Cardiac muscle cell (in vitro differentiated cells and primary cell): Measurements from ENCODE around the gene OR13C9. TPM values are rescaled to one million over a fixed set of nuclear protein-coding genes. Genes with fewer than 3 reads are reported as not detected.
"Not testable (repeated sequence)": the region's sequence is repeated elsewhere in the genome, so short reads cannot be mapped to it uniquely, and the experiment has no call there.

Experiments used
- DNase-seq, 2 donors: peaks; one replicate each; pipeline versions ENCODE4 v3.0.0 to v3.0.0-alpha.2; 2010 to 2017; ENCODE audit warnings: low read depth in 1 of 2, low spot score in 1 of 2
- H3K27ac ChIP-seq: fragments of 200-600 bp; sonication (generic); 2 replicates; pipeline ENCODE4 v1.5.1; 2016
- H3K27me3 ChIP-seq: fragments of 200-600 bp; sonication (generic); 2 replicates; pipeline ENCODE4 v1.6.0; 2016; ENCODE audit warnings: control low read depth
- H3K36me3 ChIP-seq: fragments of 200-600 bp; sonication (generic); 2 replicates; pipeline ENCODE4 v1.5.1; 2016; ENCODE audit warnings: control low read depth
- H3K4me1 ChIP-seq: fragments of 200-600 bp; sonication (generic); 2 replicates; pipeline ENCODE4 v1.8.1; 2017; ENCODE audit warnings: low read depth, mild to moderate bottlenecking, mixed run types
- H3K4me3 ChIP-seq: fragments of 200-600 bp; sonication (generic); 2 replicates; pipeline ENCODE4 v1.5.1; 2016; ENCODE audit warnings: mild to moderate bottlenecking
- H3K9me3 ChIP-seq: fragments of 200-600 bp; sonication (generic); 2 replicates; pipeline ENCODE4 v1.5.1; 2017; ENCODE audit warnings: low read depth, mild to moderate bottlenecking, control low read depth
- polyA plus RNA-seq: library from polyadenylated mRNA; unstranded; fragments of >200 nt; fragmentation: Nextera tagmentation; extraction: Ambion mirVana; gene quantifications from 2 replicates; pipeline ENCODE4 v1.2.1, GENCODE V29; 2016
- total RNA-seq: library from RNA; depleted of rRNA; stranded (reverse); fragments of >200 nt; gene quantifications from 2 replicates; pipeline ENCODE4 v1.2.3, GENCODE V29; 2016
- TF ChIP-seq, protein P1 (sequence below): IDR thresholded peaks from 2 replicates; pipeline ENCODE4 v1.5.1; 2012; ENCODE audit warnings: low read depth, mild to moderate bottlenecking, low read length

Gene OR13C9, protein sequence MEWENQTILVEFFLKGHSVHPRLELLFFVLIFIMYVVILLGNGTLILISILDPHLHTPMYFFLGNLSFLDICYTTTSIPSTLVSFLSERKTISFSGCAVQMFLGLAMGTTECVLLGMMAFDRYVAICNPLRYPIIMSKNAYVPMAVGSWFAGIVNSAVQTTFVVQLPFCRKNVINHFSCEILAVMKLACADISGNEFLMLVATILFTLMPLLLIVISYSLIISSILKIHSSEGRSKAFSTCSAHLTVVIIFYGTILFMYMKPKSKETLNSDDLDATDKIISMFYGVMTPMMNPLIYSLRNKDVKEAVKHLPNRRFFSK
- total RNA-seq (1.4 TPM in 1 of 2 replicates, not detected in the other), polyA plus RNA-seq (0.57 and 1.2 TPM in 2 replicates)

DNA sequence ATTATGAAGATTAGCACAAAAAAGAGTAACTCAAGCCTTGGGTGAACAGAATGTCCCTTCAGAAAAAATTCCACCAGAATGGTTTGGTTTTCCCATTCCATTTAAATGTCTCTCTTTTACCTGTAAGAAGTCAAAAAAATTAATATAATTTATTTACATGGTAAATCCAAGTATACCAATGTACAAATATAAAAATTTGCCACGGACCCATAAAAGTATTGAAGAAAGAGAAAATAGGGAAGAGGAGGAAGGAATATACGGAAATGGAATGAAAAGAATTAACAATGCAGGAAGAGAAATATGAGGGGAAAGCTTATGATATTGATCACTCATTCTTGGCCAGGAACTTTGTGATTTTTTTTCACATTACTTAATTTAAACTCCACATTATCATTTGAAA lies at the start of gene OR13C9:
TSS of gene OR13C9 (minus strand) at position 101 of the 400 bp plus-strand sequence. CDS start at position 101, 0 bp downstream.
- no peak within 1 kb of the TSS for H3K27ac ChIP-seq
- TF ChIP-seq, protein P1, sequence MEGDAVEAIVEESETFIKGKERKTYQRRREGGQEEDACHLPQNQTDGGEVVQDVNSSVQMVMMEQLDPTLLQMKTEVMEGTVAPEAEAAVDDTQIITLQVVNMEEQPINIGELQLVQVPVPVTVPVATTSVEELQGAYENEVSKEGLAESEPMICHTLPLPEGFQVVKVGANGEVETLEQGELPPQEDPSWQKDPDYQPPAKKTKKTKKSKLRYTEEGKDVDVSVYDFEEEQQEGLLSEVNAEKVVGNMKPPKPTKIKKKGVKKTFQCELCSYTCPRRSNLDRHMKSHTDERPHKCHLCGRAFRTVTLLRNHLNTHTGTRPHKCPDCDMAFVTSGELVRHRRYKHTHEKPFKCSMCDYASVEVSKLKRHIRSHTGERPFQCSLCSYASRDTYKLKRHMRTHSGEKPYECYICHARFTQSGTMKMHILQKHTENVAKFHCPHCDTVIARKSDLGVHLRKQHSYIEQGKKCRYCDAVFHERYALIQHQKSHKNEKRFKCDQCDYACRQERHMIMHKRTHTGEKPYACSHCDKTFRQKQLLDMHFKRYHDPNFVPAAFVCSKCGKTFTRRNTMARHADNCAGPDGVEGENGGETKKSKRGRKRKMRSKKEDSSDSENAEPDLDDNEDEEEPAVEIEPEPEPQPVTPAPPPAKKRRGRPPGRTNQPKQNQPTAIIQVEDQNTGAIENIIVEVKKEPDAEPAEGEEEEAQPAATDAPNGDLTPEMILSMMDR = no peak
- no peaks in the 10 kb centered on the region for H3K9me3 ChIP-seq
- no peaks in the 10 kb centered on the region for H3K4me1 ChIP-seq
- H3K27me3 ChIP-seq = no peaks in the 10 kb centered on the region
- H3K36me3 ChIP-seq = no peaks in the 10 kb centered on the region
- H3K4me3 ChIP-seq = no peak within 1 kb of the TSS
- no peak for DNase-seq

DNA sequence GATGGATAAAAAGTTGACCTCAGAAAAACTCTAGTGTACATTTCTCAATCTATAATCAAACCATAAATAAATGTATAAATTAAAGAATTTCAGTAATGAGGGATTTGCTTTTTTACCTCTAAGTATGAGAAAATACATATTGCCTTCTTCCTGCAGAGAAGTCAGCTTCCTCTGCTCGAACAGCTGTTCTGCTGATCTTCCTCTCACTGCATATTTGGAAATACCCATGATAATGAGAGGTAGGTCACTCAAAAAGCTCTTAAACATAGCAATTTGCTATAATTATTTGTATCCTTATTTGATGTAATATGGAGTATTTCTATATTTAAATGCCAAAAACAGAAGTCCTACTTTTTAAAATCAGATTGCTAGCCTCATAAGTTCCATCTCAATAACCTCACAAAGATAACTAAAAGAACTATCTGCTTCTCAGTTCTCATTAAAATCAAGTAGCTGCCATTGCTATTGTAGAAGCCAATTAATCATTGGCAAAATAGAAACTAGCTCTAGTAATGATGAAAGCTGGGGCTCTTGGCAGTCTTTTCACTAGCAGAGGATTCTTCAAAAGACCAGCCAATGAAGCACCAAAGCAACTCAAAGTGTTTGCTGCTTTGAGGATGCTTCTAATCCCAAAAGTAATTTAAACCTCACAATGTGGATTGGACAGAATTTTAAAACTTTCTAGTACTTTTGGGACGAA lies 40.6 kb upstream of the OR13C9 start:
- Histone ChIP-seq H3K9me3 (no peaks in the 10 kb centered on the region), H3K27ac (no peak overlapping the region), H3K4me1 (no peaks in the 10 kb centered on the region), H3K27me3 (no peaks in the 10 kb centered on the region), H3K36me3 (no peaks in the 10 kb centered on the region), H3K4me3 (no peak overlapping the region)
- TF ChIP-seq, protein P1 = no peak
- DNase-seq = no peak

DNA sequence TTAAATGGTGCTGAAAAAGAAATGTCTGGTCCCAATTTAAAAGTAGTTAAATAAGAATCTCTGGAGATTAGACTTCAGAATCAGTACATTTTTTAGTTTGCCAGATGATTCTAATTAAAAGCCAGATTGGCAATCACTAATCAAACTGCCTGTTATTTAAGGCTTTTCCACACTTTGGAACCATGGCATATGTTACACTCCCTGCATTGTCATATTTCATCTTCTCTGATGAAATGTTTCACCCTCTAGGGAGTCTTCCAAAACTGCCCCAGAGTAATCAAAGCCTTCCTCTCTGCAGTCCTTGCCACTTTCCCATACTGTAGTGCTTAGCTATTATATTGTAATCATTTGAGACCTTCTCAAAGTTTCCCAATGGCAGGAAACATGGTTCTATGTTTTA lies 17.5 kb upstream of the OR13C9 start:
- H3K36me3 ChIP-seq = no peaks in the 10 kb centered on the region
- TF ChIP-seq, protein P1 = no peak
- no peak overlapping the region for H3K4me3 ChIP-seq
- H3K27ac ChIP-seq = no peak overlapping the region
- no peak for DNase-seq
- no peaks in the 10 kb centered on the region for H3K4me1 ChIP-seq
- H3K9me3 ChIP-seq = no peaks in the 10 kb centered on the region
- no peaks in the 10 kb centered on the region for H3K27me3 ChIP-seq

DNA sequence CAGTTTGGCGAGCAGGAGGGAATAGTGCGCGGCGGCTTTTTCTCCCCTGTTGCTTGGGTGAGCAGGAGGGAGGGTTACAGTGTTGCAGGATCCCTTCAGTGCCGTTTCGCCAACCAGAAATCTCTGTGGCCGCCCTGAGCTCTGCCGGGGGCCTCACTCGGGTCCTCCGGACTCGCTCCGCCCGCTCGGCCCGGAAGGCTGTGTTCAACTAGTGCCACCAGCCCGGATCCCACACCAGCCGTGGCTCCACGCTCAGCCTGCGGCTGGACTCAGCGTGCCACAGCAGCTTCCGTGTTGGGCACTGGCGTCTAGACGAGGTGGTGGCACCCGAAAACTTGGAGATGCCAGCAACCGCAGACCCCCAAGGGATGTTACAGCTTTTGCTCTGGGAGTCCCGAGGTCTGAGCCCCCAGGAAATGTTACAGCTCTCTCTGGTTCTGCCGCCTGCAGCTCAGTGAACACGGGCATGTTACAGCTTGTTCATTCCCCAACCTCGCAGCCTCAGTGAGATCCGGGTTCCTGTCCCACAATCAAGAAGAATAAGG lies 16.0 kb upstream of the OR13C9 start:
- TF ChIP-seq, protein P1 = no peak
- H3K4me1 ChIP-seq = no peaks in the 10 kb centered on the region
- no peak for DNase-seq
- no peaks in the 10 kb centered on the region for H3K9me3 ChIP-seq
- H3K27me3 ChIP-seq = no peaks in the 10 kb centered on the region
- H3K27ac ChIP-seq = no peak overlapping the region
- H3K36me3 ChIP-seq = no peaks in the 10 kb centered on the region
- no peak overlapping the region for H3K4me3 ChIP-seq

DNA sequence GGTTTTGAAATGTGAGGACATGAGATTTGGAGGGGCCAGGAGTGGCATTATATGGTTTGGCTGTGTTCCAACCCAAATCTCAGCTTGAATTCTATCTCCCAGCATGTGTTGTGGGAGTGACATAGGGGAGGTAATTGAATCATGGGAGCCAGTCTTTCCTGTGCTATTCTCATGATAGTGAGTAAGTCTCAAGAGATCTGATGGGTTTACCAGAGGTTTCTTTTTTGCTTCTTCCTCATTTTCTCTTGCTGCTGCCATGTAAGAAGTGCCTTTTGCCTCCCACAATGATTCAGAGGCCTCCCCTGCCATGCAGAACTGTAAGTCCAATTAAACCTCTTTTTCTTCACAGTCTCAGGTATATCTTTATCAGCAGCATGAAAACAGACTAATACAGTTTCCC lies 8.0 kb upstream of the OR13C9 start:
- not testable (repeated sequence) for H3K9me3 ChIP-seq, H3K27ac ChIP-seq, H3K4me1 ChIP-seq, H3K4me3 ChIP-seq, H3K27me3 ChIP-seq, DNase-seq, H3K36me3 ChIP-seq

DNA sequence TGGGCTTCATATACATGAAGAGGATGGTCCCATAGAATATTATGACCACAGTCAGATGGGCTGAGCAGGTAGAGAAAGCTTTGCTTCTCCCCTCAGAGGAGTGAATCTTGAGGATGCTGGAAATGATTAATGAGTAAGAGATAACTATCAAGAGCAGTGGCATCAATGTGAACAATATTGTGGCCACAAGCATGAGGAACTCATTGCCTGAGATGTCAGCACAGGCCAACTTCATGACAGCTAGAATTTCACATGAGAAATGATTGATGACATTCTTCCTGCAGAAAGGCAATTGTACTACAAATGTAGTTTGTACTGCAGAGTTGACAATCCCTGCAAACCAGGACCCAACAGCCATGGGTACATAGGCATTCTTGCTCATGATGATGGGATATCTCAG lies 586 bp downstream of the OR13C9 start:
- no peak overlapping the region for H3K4me3 ChIP-seq
- DNase-seq = no peak
- no peaks in the 10 kb centered on the region for H3K36me3 ChIP-seq
- no peaks in the 10 kb centered on the region for H3K4me1 ChIP-seq
- H3K27ac ChIP-seq = no peak overlapping the region
- H3K9me3 ChIP-seq = no peaks in the 10 kb centered on the region
- no peaks in the 10 kb centered on the region for H3K27me3 ChIP-seq
- TF ChIP-seq, protein P1 = no peak
